Pancreas (tissue), 10 donors: ENCODE results near the gene SIL1. TPM values are rescaled to one million over a fixed set of nuclear protein-coding genes. Genes with fewer than 3 reads are reported as not detected.

ENCODE experiments used
- ATAC-seq, 4 donors: fragments of 200-7000 bp; cut with Tn5 transposase; one replicate each; pipeline versions ENCODE4 v1.8.0 to v1.9.1; 2020; ENCODE audit warnings: mild to moderate bottlenecking in 4 of 4, moderate library complexity in 4 of 4
- DNase-seq, 6 donors: peaks; one replicate each; pipeline ENCODE4 v3.0.0-alpha.2; 2020
- FAIRE-seq: peaks from 2 replicates; lab custom pipeline; 2012; peaks lifted over from hg19 to GRCh38; lab: Jason Lieb, UNC
- H3K27ac ChIP-seq, 4 donors: fragments of 200-600 bp; sonication (generic); 1 replicate in 3 of 4; 2 replicates in 1 of 4; pipeline versions ENCODE4 v1.5.0 to v1.8.0; 2020
- H3K27me3 ChIP-seq, 4 donors: fragments of 200-600 bp; one replicate each; pipeline ENCODE4 v1.8.0; 2021
- H3K36me3 ChIP-seq, 3 donors: fragments of 200-600 bp; sonication (generic) in 1 of 3; one replicate each; pipeline versions ENCODE4 v1.5.0 to v1.8.0; 2020 to 2021
- H3K4me1 ChIP-seq, 3 donors: fragments of 200-600 bp; one replicate each; pipeline ENCODE4 v1.8.0; 2021
- H3K4me3 ChIP-seq, 4 donors: fragments of 200-600 bp; sonication (generic) in 2 of 4; one replicate each; pipeline versions ENCODE4 v1.5.0 to v1.8.0; 2020 to 2021
- H3K9me3 ChIP-seq, 4 donors: fragments of 200-600 bp; one replicate each; pipeline ENCODE4 v1.8.0; 2021
- WGBS, 2 donors: extraction: QIAGEN DNeasy Blood & Tissue Kit; methylation state at CpG; one replicate each; pipeline ENCODE4 v1.1.7; 2013; 5-methylcytosine and 5-hydroxymethylcytosine counted together
- intact Hi-C, 3 donors: fragments of 100-400 bp; cut with DNase I; formaldehyde crosslinking; loops; one replicate each; pipeline versions ENCODE4 v1.11.1 to v1.14.2; 2022
- polyA plus RNA-seq, 2 donors: library from polyadenylated mRNA; stranded (reverse); fragments of 200-250 nt; gene quantifications; one replicate each; pipeline ENCODE4 v1.2.3, GENCODE V29; 2013
- total RNA-seq, 6 donors: library from RNA; stranded (reverse); fragmentation: NEBNext Ultra II Directional in 4 of 6; extraction: Animal tissue kit (Norgen Biotek cat#: 25700) in 4 of 6; gene quantifications; one replicate each; pipeline versions ENCODE4 v1.2.1 to v1.2.4, GENCODE V29; 2021 to 2023
- TF ChIP-seq, protein P1 (sequence below), 4 donors: fragments of 200-600 bp; sonication (generic) in 3 of 4; IDR thresholded peaks; one replicate each; pipeline versions ENCODE4 v1.5.0 to v1.8.0; 2021; ENCODE audit warnings: antibody characterized with exemption in 4 of 4
- donor health status: healthy with polysubstance abuse.
- donor health status: DM: no; HTN: no; CAD: no; lungs with moderate emphysema.
- donor health status: DM: no; HTN: no; CAD: no.
- donor health status: control.
- donor health status: control.
- donor health status: Bipolar disorder and iron deficiency.
- donor health status: DM: yes; HTN: yes; CAD: no.
- donor health status: DM: no; HTN: no; CAD: no.
- donor health status: DM: no; HTN: no; CAD: no.
- donor health status: DM: yes; HTN: yes; CAD: no.

The SIL1 gene
- total and polyA plus RNA-seq, 8 donors: 38.6 to 119 (median 55.0) TPM

DNA sequence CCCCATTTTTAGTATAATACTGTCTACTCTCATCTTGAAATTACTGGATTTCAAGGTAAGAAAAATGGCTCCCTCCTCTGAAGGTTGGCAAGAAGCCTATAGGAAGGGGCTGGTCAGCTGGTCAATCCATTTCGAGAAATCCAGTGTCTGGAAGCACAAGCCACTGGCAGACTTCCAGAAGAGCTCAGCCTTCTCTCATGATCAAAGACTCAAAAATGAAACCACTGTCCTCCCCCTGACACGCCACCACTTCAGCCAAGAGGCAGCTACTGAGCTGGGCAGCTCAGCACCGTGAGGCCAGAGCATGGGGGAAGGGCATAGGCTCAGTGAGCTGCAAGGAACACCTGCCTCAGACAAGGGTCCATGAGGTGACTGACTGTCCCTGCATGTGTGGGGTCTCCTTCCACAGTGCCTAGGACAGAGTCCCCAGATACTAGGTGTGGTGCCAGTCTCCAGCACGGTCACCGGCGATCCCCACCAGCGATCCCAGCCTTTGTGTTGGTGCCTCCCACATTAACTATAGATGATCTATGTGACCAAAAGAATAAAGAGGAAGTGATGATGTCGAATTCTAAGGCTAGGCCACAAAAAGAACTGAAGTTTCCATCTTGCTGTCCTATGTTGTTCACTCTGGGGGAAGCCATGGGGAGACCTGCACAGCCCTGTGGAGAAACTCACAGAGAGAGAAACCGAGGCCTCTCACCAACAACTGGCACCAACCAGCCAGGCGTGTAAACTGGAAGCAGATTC, 222.9 kb downstream of the SIL1 start:
- 81 to 85% methylated on average over 10 of the region's 10 CpGs for WGBS, 2 donors
- H3K27me3 ChIP-seq: no peaks in the 10 kb centered on the region
- intact Hi-C loops: no loop called here
- H3K9me3 ChIP-seq: no peaks in the 10 kb centered on the region
- FAIRE-seq: no peak
- peak in 2 of 6 donors; percentile 26 to 47 for DNase-seq
- no peaks in the 10 kb centered on the region for H3K36me3 ChIP-seq
- peaks cover 26 to 36% (median 36%) of the 10 kb centered on the region in 3 donors for H3K4me1 ChIP-seq
- ATAC-seq: peak in 2 of 4 donors; percentile 3 to 19
- TF ChIP-seq, protein P1, sequence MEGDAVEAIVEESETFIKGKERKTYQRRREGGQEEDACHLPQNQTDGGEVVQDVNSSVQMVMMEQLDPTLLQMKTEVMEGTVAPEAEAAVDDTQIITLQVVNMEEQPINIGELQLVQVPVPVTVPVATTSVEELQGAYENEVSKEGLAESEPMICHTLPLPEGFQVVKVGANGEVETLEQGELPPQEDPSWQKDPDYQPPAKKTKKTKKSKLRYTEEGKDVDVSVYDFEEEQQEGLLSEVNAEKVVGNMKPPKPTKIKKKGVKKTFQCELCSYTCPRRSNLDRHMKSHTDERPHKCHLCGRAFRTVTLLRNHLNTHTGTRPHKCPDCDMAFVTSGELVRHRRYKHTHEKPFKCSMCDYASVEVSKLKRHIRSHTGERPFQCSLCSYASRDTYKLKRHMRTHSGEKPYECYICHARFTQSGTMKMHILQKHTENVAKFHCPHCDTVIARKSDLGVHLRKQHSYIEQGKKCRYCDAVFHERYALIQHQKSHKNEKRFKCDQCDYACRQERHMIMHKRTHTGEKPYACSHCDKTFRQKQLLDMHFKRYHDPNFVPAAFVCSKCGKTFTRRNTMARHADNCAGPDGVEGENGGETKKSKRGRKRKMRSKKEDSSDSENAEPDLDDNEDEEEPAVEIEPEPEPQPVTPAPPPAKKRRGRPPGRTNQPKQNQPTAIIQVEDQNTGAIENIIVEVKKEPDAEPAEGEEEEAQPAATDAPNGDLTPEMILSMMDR (IDR thresholded peaks at IDR 0.05): no peak
- H3K27ac ChIP-seq: peak overlapping the region; percentile 1 to 46 (median 33)
- no peak overlapping the region for H3K4me3 ChIP-seq

DNA sequence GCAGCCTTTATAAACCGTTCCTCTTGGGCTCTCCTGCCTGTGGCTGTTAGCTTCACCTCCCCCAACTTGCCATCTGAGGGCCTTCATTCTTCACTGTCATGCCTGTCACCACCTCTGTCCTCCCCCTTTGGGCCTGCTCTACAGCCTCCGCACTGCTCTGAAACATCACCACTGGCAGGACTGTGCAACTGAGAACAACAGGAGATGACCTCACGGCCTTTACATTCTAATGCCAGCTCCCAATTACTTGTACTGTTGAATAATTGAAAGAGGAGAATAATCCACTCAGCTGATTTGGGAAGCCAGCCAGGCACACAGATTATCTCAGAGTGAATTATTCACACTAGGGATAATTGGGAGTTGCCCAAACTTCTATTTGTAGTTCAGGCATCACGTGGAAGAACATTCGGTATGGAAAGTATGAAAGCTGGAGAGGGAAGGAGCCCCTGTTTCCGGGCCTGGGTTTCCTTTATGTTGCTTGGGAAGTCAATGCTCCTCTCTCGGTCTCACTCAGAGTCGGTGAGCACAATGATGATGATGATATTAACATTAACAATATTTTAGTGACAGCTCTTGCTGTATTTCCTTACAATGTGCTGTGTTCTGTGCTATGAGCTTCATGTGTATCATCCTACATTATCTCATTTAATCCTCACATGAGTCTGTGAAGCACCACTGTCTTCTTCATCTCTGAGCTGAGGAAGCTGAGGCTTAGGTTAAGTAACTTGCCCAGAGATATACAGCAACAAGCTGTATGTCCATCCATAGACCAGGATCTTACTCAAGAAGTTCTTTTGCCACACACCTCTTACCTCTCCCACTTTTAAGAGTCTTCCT, 223.7 kb downstream of the SIL1 start:
- Histone ChIP-seq H3K27ac (peak overlapping the region; percentile 1 to 46 (median 33)), H3K36me3 (no peaks in the 10 kb centered on the region), H3K9me3 (no peaks in the 10 kb centered on the region), H3K4me1 (peaks cover 32 to 42% (median 40%) of the 10 kb centered on the region in 3 donors), H3K27me3 (no peaks in the 10 kb centered on the region), H3K4me3 (no peak overlapping the region)
- intact Hi-C loops: no loop called here
- DNase-seq (peak in 4 of 6 donors; percentile 63 to 77 (median 74)), ATAC-seq (peak; percentile 35 to 56 (median 42)), FAIRE-seq (no peak)
- TF ChIP-seq, protein P1 (IDR thresholded peaks at IDR 0.05): no peak
- 17 to 21% methylated on average over 8 of the region's 8 CpGs for WGBS, 2 donors

DNA sequence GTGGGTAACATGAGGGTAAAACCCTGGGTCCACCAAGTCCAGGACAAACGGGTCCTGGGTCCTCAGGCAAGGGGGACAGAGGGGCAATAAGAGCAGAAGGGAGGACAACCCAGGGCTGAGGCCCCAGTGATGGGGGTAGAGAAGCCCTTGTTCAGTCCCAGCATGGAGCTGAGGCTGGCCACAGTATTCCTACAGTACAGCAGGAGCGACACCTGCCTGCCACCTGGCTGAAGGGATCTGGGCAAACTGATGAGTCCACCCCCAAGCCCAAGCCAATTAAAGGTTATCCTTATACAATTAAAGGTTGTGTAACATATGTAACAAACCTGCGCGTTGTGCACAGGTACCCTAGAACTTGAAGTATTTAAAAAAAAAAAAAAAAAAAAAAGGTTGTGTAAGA, 225.3 kb downstream of the SIL1 start:
- TF ChIP-seq, protein P1 (IDR thresholded peaks at IDR 0.05): no peak
- WGBS, 2 donors: 41 to 45% methylated on average over 4 of the region's 4 CpGs
- H3K27me3 ChIP-seq: no peaks in the 10 kb centered on the region
- H3K9me3 ChIP-seq: no peaks in the 10 kb centered on the region
- DNase-seq: peak in 5 of 6 donors; percentile 45 to 63 (median 60)
- H3K4me3 ChIP-seq: no peak overlapping the region
- intact Hi-C loops: no loop called here
- H3K36me3 ChIP-seq: no peaks in the 10 kb centered on the region
- H3K27ac ChIP-seq: peak overlapping the region in 2 of 4 donors; percentile 43 to 57
- H3K4me1 ChIP-seq: peaks cover 32 to 52% (median 46%) of the 10 kb centered on the region in 3 donors
- peak; percentile 36 to 63 (median 58) for ATAC-seq
- no peak for FAIRE-seq

DNA sequence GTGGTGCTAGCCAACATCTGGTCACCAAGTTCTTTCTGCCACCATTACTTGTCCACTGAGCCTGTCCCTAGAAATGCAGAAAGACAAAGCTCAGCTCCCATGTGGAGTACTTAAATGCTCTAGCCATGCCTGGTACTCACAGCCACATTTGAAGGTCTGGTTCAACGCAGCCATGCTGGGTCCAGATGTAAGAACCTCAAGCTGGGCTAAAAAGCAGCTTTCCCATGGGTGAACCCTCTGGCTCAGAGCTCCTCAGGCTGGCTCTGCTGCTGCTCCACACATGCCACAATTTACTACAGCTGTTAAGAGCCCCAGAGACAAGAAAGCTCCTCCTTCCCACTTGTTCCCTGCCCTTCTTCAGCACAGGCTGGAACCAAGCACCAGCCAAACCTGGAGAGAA, 225.9 kb downstream of the SIL1 start:
- TF ChIP-seq, protein P1 (IDR thresholded peaks at IDR 0.05): no peak
- Histone ChIP-seq H3K27me3 (no peaks in the 10 kb centered on the region), H3K9me3 (no peaks in the 10 kb centered on the region), H3K4me1 (peaks cover 32 to 55% (median 52%) of the 10 kb centered on the region in 3 donors), H3K4me3 (no peak overlapping the region), H3K36me3 (no peaks in the 10 kb centered on the region), H3K27ac (peak overlapping the region; percentile 40 to 60 (median 50))
- intact Hi-C loops: no loop called here
- WGBS, 2 donors: 40 to 42% methylated on average over 1 of the region's 1 CpG
- ATAC-seq: peak in 1 of 4 donors; percentile 2
- FAIRE-seq: no peak
- peak in 1 of 6 donors; percentile 18 for DNase-seq
